Islet of Langerhans (tissue), 1 donor: ENCODE measurements around the gene BROX.
A peak's percentile ranks its signal among the peaks of the same experiment; 100 is the strongest.

Experiments
- FAIRE-seq: peaks from one replicate; lab custom pipeline; 2011; peaks lifted over from hg19 to GRCh38; lab: Jason Lieb, UNC

Gene BROX

DNA sequence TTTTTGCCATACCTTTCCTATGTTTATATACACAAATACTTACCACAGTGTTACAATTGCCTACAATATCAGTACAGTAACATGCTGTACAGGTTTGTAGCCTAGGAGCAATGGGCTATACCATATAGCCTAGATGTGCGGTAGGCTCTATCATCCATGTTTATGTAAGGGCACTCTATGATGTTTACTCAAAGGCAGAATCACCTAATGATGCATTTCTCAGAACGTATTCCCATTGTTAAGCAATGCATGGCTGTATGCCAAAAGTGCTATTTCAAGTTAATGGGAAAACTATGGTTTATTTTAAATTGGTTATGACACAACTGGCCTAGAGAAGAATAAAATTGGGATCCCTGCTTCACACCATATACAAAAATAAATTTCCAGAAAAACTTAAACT, 65.6 kb downstream of the BROX start:
- peak; percentile 41 for FAIRE-seq

DNA sequence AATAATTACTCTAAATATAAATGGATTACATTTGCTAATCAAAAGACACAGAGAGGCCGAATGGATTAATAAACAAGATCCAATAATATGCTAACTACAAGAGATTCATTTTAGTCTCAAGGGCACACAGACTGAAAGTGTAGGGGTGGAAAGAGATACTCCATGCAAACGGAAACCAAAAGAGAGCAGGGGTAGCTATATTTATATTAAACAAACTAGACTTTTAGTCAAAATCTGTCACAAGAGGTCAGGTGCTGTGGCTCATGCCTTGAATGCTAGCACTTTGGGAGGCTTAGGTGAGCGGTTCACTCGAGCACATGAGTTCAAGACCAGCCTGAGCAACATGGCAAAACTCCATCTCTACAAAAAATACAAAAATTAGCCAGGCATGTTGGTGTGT, 68.9 kb downstream of the BROX start:
- FAIRE-seq, result no peak

DNA sequence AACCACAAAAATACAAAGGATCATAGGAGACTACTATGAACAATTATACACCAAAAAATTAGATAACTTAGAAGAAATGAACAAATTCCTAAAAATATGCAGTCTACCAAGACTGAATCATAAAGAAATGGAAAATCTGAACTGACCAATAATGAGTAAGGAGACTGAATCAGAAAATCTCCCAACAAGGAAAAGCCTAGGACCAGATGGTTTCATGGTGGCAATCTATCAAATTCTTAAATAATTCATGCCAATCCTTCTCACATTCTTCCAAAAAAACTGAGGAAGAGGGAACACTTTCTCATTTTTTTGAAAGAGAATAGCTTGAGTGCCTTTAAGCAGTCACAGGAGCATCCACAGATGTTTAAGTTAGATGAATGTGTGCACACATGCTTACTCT, 70.7 kb downstream of the BROX start:
- no peak for FAIRE-seq

DNA sequence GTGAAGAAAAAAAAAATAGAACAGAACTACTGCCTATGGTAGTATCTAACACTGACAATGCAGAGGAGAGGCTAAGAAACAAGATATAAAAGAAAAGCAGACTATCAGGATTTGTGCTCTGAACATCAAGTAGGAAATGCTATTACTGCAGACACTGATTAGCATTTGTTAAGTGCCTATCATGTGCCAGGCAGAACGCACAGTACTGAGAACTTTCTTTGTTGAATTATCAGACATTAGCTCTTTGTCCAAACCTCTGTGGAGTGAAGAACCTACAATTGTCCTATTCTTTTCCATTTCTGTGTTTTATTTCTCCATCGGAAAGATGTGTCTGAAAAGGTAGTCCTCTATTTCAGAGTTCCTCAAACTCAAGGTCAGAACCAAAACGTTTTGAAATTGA, 72.0 kb downstream of the BROX start:
- peak; percentile 24 for FAIRE-seq
